NK-92 (cell line): Measurements from ENCODE around the gene C4orf50.
"Not testable (repeated sequence)": the region's sequence is repeated elsewhere in the genome, so short reads cannot be mapped to it uniquely, and the experiment has no call there.

Experiments
- DNase-seq: peaks from one replicate; lab custom pipeline; 2025; ENCODE audit not compliant: unreplicated experiment; lab: John Stamatoyannopoulos, UW

Gene C4orf50

DNA sequence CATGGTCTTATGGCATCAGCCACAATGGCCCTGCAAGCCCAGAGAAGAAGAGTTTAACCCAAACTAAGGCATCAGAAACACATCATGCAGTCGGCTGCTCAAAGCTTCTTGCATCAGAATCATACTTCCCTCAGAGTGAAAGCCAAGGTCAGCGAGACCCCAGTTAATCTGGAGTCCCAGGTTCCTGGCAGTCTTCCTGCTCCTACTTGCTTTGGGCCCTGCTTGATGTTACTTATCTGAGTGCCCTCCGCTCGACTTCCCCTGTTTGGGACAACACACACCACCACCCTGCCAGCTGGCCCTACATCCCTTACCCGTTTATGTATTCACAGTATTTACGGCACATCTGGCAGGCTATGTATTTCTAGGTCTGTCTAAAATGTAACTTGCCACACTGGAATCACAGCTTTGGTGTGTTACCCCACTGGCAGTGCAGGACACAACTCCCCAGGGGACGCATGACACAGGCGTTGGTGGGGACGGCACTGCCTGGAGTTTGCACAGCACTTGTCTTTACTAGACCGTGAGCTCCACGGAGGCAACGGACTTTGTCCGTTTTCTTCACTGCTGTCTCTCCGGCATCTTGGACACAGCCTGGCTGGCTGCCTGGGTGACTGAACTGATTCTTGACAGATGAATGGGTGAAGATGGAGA lies 148.1 kb downstream of the C4orf50 start:
- DNase-seq, result no peak

DNA sequence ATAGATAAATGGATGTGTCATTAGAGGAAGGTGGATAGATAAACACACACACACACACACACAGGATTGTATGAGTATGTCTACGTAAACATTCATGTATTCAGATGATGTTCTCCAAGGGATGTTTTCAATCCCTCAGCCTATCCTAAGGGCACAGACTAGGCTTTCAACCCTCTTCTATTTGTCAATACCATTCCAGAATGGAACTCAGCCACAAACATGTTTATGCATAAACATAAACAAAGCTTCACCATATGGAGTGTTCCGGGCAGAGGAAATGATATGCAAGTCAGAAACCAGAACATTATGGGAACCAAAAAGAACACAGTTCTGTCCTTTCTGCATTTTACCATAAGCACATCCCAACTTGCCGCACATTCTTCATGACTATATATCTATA lies 150.4 kb downstream of the C4orf50 start:
- no peak for DNase-seq

DNA sequence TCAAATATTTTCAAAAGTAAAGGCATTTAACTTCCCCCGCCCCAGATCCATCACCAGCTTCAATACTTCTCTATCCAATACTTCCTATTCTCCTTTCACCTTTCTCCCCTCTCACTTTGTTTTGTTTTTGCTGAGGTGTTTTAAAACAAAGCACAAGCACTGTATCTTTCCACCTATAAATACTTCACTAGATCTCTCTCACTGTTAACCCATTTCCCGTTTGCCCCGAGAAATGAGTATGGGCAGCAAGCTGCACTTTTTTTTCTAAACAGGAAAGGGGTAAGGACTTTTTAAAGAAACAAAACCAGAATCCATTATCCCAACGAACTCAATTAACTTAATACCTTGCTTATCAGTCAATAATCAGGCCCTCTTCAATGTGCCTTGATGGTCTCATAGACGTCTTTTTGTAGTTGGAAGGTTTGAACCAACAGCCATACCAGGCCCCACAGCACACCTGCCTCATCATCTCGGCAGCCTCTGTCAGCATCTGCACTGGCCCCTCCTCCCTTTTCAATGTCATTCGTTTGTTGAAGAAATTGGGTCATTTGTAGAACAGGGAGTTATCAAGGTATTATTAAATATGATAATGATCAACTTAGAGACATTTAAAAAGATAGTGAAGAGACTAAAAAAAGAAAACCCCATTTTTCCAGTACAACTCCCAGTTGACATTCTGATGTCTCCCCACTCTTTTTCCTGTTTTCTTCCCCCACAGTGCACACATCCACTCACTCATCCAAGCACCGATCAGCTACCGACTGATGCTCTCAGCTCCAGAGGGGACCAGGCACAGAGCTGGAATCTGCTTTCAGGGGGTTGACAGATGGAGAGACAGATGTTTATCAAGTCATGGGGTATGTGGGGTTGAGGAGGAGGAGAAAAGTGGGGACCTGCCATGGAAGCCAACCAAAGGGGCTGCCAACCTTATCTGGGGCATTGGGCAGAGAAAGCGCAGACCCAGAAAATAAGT lies 151.1 kb downstream of the C4orf50 start:
- no peak for DNase-seq

DNA sequence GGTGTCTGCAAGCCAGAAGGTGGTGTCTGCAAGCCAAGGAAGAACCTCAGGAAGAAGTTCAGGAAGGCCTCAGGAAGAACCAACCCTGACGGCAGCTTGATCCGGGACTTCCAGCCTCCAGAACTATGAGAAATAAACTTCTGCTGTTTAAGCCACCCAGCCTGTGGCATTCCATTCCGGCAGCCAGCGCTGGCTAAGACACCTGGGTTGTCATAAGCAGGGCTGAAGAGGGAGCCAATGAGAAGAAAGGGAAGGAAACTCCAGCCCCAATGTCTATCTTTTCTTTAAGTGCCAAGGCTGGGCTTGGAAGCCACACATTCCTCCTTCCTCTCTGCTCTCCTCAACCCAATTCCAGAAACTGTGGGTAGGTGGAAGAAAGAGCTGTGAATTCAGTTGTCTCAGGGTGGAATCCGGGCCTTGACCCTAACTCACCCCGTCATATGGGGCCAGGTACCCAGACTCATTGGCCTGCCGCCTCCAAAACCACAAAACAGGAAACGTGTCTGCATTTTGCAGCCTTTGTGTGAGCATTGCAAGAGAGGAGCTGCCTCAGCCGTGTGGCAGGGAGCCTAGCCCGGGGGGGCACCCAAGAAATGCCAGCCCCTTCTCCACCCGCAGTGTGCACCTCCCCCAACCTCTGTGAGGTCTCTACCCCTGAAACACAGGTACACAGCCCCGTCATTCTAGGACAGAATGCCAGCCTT lies 152.2 kb downstream of the C4orf50 start:
- no peak for DNase-seq

GRCh38 chr4:5863461-5864113 lies 154.6 kb downstream of the C4orf50 start:
- DNase-seq, result no peak

DNA sequence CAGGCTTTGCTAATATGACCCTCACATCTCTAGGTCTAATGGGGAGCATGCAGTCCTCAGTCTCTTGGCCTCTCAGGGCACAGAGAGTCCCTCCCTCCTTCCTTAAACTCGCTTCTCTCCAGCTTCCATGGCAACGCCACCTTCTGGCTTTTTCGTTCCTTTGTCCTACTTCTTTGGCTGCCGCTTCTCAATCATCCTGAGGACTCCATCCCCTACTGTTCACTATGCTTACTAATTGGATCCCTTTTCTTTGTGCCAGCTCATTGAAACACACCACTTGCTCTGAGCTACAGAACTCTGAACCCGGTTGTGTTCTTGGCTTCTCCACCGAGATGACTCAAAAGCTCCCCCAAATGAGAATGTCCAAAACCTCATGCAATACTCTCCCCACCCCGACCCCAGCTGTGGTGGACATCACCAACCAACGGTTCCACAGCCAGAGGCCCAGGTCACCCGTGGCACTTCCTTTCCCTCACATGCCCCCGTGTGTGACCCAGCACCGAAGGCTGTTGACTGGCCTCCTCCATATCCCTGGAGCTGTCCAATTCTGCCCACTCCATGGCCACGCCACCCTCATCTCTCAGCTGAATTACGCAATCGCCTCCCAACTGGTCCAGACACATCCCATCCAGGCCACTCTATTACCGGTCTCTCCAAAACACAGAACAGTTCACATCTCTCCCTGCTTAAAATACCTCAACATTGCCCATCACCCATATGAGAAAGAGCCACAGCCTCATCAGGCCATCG lies 160.0 kb downstream of the C4orf50 start:
- no peak for DNase-seq

DNA sequence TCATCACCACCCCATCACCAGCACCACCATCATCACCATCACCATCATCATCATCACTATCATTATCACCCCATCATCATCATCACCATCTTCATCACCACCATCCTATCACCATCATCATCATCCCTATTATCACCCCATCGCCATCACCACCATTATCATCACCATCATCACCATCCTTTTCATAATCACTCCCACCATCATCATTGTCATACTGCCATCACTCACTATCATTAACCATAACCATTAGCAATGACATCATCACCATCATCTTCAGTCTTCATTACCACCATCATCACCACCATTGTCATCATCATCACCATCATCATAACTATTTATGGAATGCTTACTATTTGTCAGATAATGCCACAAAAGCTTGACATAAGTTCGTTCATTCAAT lies 161.0 kb downstream of the C4orf50 start:
- DNase-seq, result no peak

- not testable (repeated sequence) for DNase-seq
These were observed 161.9 kb downstream of the C4orf50 start for GRCh38 chr4:5856362-5856761.

DNA sequence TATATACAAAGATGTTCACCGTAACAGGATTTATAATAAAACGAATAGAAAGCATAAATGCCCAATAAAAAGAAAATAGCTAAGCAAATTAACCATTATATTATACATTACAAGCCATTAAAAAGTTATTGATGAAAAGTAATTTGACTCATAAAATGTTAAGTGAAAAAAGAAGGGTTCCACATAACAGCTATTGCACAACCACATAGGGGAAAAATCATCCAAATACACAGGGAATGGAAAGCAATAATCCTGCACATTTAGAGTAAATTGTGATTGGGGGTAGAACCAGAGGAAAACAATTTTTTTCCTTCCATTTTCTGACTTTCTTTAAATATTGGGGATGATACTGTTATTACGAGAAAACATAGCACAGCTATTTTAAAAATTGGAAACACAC lies 163.3 kb downstream of the C4orf50 start:
- DNase-seq, result no peak

DNA sequence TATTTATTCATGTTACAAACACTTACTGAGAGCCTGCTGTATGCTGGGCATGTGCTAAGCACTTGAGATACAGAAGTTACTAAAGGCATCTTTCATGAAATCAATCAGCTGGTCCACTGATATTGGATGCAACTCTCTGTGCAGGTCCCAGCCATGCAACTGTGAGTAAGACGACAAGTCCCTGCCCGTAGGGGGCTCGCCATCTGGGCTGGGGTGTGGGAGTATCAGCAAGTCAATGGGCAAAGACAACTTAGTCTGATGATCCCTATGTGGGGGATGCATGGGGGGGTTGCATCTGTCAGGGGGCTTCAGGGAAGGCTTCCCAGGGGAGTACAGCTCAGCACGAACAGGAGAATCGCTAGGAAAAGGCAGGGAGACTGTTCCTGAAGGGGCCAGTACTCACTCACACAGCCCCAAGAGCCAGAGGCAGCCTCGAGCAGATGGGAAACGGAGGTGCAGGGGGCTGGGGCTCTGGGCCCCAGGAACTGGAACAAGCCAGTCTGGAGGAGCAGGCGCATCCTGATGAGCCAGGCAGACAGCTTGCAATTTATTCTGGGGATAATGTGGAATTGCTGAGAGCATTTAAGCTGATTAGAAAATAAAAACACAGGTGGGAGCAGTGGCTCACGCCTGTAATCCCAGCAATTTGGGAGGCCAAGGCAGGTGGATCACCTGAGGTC lies 165.6 kb downstream of the C4orf50 start:
- DNase-seq, result no peak

GRCh38 chr4:5851637-5852301 lies 166.5 kb downstream of the C4orf50 start:
- no peak for DNase-seq
